HG03469 (cell line): ENCODE measurements around the gene ZNF664.

Experiments used
- ATAC-seq: cut with Tn5 transposase; IDR thresholded peaks from one replicate; pipeline ENCODE4 v1.9.1; 2021; ENCODE audit warnings: mild to moderate bottlenecking, moderate library complexity, moderate number of reproducible peaks; ENCODE audit not compliant: unreplicated experiment

Gene ZNF664

DNA sequence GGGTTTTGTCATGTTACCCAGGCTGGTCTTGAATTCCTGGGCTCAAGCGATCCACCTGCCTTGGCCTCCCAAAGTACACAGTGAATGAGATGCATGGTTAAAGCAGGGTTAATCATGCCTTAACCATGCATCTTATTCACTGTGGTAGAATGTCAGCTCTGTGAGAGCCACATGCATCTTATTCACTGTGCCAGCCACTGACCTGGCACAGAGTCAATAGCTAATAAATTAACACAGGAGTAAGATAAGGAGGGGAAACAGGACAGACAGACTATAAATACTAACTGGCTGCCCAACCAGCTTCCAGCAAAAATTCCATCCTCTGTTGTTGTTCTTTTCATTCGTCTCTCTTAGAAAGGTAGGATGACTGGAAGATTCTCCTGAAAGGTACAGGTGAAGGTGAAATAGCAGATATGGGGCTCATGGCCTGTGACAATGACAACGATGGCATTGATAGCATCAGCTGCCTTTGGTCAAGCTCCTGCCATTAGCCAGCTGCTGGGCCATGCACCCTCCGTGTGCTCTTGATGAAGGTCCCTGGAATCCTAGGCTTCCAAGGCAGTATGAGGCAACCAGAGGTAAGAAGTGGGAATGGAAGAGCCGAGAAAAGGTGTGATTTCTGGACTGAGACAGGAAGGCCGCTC lies 76.6 kb downstream of the ZNF664 start:
- no peak for ATAC-seq

DNA sequence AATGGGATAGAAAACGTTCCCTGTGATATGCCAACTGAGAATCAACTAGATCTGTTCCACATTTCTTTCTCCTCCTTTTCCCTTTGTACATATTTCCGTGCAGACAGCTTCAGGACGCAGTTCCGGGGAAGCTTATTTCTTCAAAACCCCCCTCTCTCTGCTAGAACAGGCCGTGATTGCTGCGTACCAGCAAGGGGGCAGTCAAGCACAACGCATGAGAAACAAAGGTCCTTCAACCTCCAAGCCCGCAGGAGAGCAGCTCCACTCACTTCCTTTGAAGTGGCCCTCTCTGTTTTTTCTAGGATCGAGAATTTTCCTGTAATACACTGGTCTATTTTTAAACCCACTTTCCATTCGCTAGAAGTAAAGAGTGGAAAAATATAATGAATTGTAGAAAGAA lies 80.8 kb downstream of the ZNF664 start:
- ATAC-seq: no peak

DNA sequence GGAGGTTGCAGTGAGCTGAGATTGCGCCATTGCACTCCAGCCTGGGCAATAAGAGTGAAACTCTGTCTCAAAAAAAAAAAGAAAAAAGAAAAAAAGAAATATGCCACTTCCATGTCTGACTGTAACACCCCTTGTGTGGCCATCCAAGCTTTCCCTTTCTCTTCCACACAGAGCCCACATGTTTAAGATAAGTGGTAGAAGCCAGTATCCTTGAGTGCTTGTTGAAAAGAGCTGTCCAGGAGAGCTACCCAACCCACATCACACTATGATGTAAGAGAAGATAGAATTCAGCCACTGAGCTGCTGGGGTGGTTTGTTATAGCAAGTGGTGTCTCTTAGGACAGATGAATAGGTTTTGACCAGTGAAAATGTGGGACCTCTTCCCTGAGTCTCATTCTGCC lies 82.1 kb downstream of the ZNF664 start:
- no peak for ATAC-seq

DNA sequence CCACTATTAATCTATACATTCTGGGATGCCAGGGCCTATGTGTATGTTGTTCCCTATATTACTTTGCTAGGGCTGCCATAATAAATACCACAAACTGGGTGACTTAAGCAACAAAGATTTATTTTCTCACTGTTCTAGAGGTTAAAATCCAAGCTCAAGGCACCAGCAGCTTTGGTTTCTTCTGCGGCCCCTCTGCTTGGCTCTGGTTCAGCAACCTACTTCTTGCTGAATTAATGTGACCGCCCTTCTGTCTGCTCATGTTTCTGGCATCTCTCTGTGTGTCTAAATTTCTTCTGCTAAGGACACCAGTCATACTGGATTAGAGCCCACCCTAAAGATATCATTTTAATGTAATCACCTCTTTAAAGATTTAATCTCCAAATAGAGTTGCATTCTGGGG lies 84.7 kb downstream of the ZNF664 start:
- ATAC-seq: no peak

DNA sequence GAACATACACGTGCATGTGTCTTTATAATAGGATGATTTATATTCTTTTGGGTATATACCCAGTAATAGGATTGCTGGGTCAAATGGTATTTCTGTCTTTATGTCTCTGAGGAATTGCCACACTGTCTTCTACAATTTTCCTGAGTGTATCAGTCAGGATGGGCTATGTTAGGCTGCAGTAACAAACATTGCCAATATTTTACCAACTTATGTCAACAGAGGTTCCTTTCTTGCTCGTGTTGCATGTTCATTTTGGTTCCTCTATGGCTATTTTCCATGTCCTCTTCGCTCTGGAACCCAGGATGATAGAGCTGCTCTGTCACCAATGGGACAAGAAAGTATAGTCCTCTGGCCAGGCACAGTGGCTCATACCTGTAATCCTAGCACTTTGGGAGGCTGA lies 86.7 kb downstream of the ZNF664 start:
- ATAC-seq: no peak
